Lung (tissue), 12 donors: ENCODE results near the gene CXCL14. TPM values are rescaled to one million over a fixed set of nuclear protein-coding genes. Genes with fewer than 3 reads are reported as not detected.

Experiments
- ATAC-seq: fragments of 200-7000 bp; cut with Tn5 transposase; one replicate; pipeline ENCODE4 v1.9.1; 2020; ENCODE audit warnings: moderate number of reproducible peaks; ENCODE audit not compliant: insufficient read depth, low FRiP score
- DNase-seq, 3 donors: peaks; one replicate each; pipeline ENCODE4 v3.0.0-alpha.2; 2013 to 2017
- H3K27ac ChIP-seq, 2 donors: one replicate each; pipeline ENCODE4 v1.5.1; 2013; ENCODE audit warnings: mild to moderate bottlenecking in 2 of 2, moderate library complexity in 2 of 2, control low read depth in 1 of 2, inconsistent platforms in 1 of 2, low read depth in 1 of 2, low read length in 1 of 2
- H3K27me3 ChIP-seq, 3 donors: one replicate each; pipeline ENCODE4 v1.5.1; 2013; ENCODE audit warnings: low read length in 2 of 3; ENCODE audit not compliant: control insufficient read depth in 3 of 3, insufficient read depth in 3 of 3
- H3K36me3 ChIP-seq, 4 donors: one replicate each; pipeline ENCODE4 v1.5.1; 2013; ENCODE audit warnings: low read length in 4 of 4, mild to moderate bottlenecking in 1 of 4, moderate library complexity in 1 of 4; ENCODE audit not compliant: control insufficient read depth in 4 of 4, insufficient read depth in 4 of 4
- H3K4me1 ChIP-seq, 5 donors: one replicate each; pipeline ENCODE4 v1.5.1; 2013; ENCODE audit warnings: low read length in 5 of 5, mild to moderate bottlenecking in 2 of 5, moderate library complexity in 1 of 5; ENCODE audit not compliant: control insufficient read depth in 5 of 5, insufficient read depth in 5 of 5
- H3K4me3 ChIP-seq: one replicate; pipeline ENCODE4 v1.5.1; 2013; ENCODE audit warnings: mild to moderate bottlenecking, control low read depth, moderate library complexity
- H3K9ac ChIP-seq, 2 donors: one replicate each; pipeline ENCODE4 v1.5.1; 2013; ENCODE audit warnings: low read length in 2 of 2, control low read depth in 1 of 2; ENCODE audit not compliant: insufficient read depth in 1 of 2
- H3K9me3 ChIP-seq, 4 donors: one replicate each; pipeline ENCODE4 v1.5.1; 2013; ENCODE audit warnings: low read length in 3 of 4, mild to moderate bottlenecking in 1 of 4, moderate library complexity in 1 of 4; ENCODE audit not compliant: control insufficient read depth in 4 of 4, insufficient read depth in 3 of 4
- WGBS, 2 donors: extraction: QIAGEN DNeasy Blood & Tissue Kit; methylation state at CpG; one replicate each; pipeline ENCODE4 v1.1.7; 2013; 5-methylcytosine and 5-hydroxymethylcytosine counted together
- polyA plus RNA-seq, 2 donors: library from polyadenylated mRNA; stranded (reverse); fragments of 200-250 nt; gene quantifications; one replicate each; pipeline ENCODE4 v1.2.1, GENCODE V29; 2013
- total RNA-seq, 2 donors: library from RNA; depleted of rRNA in 1 of 2; stranded (reverse); fragments of >200 nt in 1 of 2; gene quantifications; one replicate each; pipeline ENCODE4 v1.2.1, GENCODE V29; 2014 to 2021
- TF ChIP-seq, protein P1 (sequence below): IDR thresholded peaks from 2 replicates; pipeline ENCODE4 v1.5.1; 2012; ENCODE audit warnings: mild to moderate bottlenecking; ENCODE audit errors: control extremely low read depth, extremely low read depth
- donor health status: control.
- donor health status: control.
- donor health status: Bipolar disorder and iron deficiency.
- donor health status: healthy.
- donor health status: DM: yes; HTN: yes; CAD: no.

The CXCL14 gene
- total and polyA plus RNA-seq, 4 donors, result 1.6 to 31.4 (median 2.4) TPM

DNA sequence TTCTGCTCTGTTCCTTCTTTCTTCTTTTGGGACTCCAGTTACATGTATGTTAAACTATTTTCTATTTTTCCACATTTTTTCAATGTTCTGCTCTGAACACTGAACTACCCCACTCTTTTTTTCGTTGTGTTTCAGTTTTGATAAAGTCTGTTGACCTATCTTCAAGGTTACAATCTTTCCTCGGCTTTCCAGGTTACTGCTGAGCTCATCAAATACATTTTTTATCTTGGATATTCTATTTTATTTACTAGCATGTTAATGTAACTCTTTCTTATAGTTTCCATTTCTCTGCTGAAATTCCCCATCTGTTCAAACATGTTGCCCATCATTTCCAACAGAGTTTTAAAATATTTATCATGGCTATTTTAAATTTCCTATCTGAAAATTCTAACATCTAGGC, 56.8 kb downstream of the CXCL14 start:
- TF ChIP-seq, protein P1, sequence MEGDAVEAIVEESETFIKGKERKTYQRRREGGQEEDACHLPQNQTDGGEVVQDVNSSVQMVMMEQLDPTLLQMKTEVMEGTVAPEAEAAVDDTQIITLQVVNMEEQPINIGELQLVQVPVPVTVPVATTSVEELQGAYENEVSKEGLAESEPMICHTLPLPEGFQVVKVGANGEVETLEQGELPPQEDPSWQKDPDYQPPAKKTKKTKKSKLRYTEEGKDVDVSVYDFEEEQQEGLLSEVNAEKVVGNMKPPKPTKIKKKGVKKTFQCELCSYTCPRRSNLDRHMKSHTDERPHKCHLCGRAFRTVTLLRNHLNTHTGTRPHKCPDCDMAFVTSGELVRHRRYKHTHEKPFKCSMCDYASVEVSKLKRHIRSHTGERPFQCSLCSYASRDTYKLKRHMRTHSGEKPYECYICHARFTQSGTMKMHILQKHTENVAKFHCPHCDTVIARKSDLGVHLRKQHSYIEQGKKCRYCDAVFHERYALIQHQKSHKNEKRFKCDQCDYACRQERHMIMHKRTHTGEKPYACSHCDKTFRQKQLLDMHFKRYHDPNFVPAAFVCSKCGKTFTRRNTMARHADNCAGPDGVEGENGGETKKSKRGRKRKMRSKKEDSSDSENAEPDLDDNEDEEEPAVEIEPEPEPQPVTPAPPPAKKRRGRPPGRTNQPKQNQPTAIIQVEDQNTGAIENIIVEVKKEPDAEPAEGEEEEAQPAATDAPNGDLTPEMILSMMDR, result no peak
- Histone ChIP-seq H3K27me3 (peaks cover 0 to 17% (median 9%) of the 10 kb centered on the region in 3 donors), H3K4me3 (no peak overlapping the region), H3K9me3 (peaks cover 0 to 8% (median 0%) of the 10 kb centered on the region in 4 donors), H3K4me1 (no peaks in the 10 kb centered on the region), H3K9ac (no peak overlapping the region), H3K27ac (no peak overlapping the region), H3K36me3 (no peaks in the 10 kb centered on the region)
- no peak for DNase-seq
- ATAC-seq, result no peak
- WGBS, 2 donors, result 51 to 62% methylated on average over 2 of the region's 2 CpGs

Other genes starting within 250 kb of the CXCL14 start
- 100 to 1,000 TPM; 210 to 286 TPM for gene MACROH2A1, start 179.8 kb downstream of the CXCL14 start, total RNA-seq
- 100 to 1,000 TPM; 149 to 334 TPM for gene MACROH2A1, start 179.8 kb downstream of the CXCL14 start, polyA plus RNA-seq
- gene DCANP1, start 131.6 kb downstream of the CXCL14 start, total RNA-seq, result under 1 TPM; 0.09 to 0.43 TPM
- under 1 TPM; 0.14 to 0.51 TPM for gene DCANP1, start 131.6 kb downstream of the CXCL14 start, polyA plus RNA-seq
- gene TIFAB, start 126.6 kb downstream of the CXCL14 start, total RNA-seq, result under 1 TPM; 0.15 to 0.88 TPM
- under 1 TPM; 0.31 to 0.39 TPM for gene TIFAB, start 126.6 kb downstream of the CXCL14 start, polyA plus RNA-seq
- gene NEUROG1, start 43.0 kb downstream of the CXCL14 start, total RNA-seq, result not detected
- not detected for gene NEUROG1, start 43.0 kb downstream of the CXCL14 start, polyA plus RNA-seq